Stomach (tissue), 4 donors: ENCODE data around the gene RABGAP1L.

Source experiments
- CTCF ChIP-seq, 7 experiments: fragments of 450-650 bp in 4 of 7; fragments of 200-600 bp in 3 of 7; sonication (generic) in 3 of 7; IDR thresholded peaks; one replicate each; pipeline ENCODE4 v1.5.1; 2016 to 2019; ENCODE audit warnings: antibody characterized with exemption in 7 of 7, control low read depth in 2 of 7, mild to moderate bottlenecking in 1 of 7
- POLR2AphosphoS5 ChIP-seq, 3 donors: sonication (generic); formaldehyde crosslinking; IDR thresholded peaks; one replicate each; pipeline ENCODE4 v1.6.1; 2016; ENCODE audit warnings: antibody characterized with exemption in 3 of 3

GRCh38 chr1:174871886-174872285, 712.6 kb downstream of the RABGAP1L start:
- TF ChIP-seq CTCF (IDR thresholded peaks at IDR 0.05): no peak
- TF ChIP-seq POLR2AphosphoS5 (IDR thresholded peaks at IDR 0.05): no peak
